ENCODE data around the gene CAB39.

Gene CAB39

DNA sequence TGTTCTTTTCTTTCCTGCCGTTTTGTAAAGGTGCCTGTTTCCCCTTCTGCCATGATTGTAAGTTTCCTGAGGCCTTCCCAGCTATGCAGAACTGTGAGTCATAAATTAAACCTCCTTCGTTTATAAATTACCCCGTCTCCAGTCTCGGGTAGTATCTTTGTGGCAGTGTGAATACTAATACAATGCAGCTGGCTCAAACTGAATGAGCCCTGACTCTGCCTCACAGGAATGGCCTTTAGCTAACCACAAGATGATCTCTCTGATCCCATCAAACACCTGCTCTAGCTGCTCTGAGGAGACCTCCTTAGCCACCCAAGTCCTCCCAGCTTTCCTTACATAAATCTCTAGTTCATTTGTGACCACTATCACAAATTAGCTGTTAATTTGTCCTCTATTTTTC is 41.5 kb upstream of the CAB39 start:
- Histone ChIP-seq H3K9me3 (ENCODE audit: control insufficient read depth, low read length) (no peaks in the 10 kb centered on the region), H3K27me3 (replicated peaks; ENCODE audit: control insufficient read depth, insufficient read depth, low read length, poor library complexity, severe bottlenecking) (no peaks in the 10 kb centered on the region)

GRCh38 chr2:230672836-230673235 is 39.8 kb upstream of the CAB39 start:
- Histone ChIP-seq H3K9me3 (ENCODE audit: control insufficient read depth, low read length) (peaks cover under 1% of the 10 kb centered on the region), H3K4me3 (ENCODE audit: insufficient read depth, low read depth, low read length, poor library complexity, severe bottlenecking) (no peak overlapping the region), H3K36me3 (ENCODE audit: control insufficient read depth, insufficient read depth, low read length) (no peaks in the 10 kb centered on the region), H3K27me3 (replicated peaks; ENCODE audit: control insufficient read depth, insufficient read depth, low read length, poor library complexity, severe bottlenecking) (no peaks in the 10 kb centered on the region), H3K27ac (ENCODE audit: insufficient read depth, low read length, poor library complexity, severe bottlenecking) (no peak overlapping the region), H3K4me1 (ENCODE audit: control insufficient read depth, insufficient read depth, low read length, poor library complexity, severe bottlenecking) (peaks cover 17% of the 10 kb centered on the region)
- DNase-seq, result no peak

More for the DNA sequence above, 41.5 kb upstream of the CAB39 start:
- H3K4me3 ChIP-seq (ENCODE audit: insufficient read depth, low read depth, low read length, poor library complexity, severe bottlenecking), result no peak overlapping the region
- peaks cover 29% of the 10 kb centered on the region for H3K4me1 ChIP-seq (ENCODE audit: control insufficient read depth, insufficient read depth, low read length, poor library complexity, severe bottlenecking)
- no peak overlapping the region for H3K27ac ChIP-seq (ENCODE audit: insufficient read depth, low read length, poor library complexity, severe bottlenecking)
- H3K36me3 ChIP-seq (ENCODE audit: control insufficient read depth, insufficient read depth, low read length), result no peaks in the 10 kb centered on the region
- no peak for DNase-seq

DNA sequence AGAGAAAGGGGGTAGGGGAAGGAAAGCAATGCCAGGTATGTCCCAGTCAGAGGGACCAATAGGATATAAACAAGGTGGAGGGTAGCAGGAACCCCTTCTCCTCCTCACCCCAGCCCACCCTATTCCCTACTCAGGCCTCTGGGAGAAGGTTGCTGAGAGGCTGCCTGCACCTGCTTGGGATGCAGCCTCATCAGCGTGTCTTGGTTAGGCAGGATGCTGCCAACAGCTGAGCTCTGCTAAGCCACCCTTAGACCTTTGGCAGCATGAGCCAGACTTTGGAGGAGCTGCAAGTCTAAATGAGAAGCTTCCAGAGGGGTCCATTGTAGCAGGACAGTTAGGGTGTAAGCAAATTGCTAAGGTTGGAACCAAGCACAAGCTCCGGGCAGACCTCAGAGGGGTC is 38.2 kb upstream of the CAB39 start:
- Histone ChIP-seq H3K27me3 (replicated peaks; ENCODE audit: control insufficient read depth, insufficient read depth, low read length, poor library complexity, severe bottlenecking) (no peaks in the 10 kb centered on the region), H3K4me3 (ENCODE audit: insufficient read depth, low read depth, low read length, poor library complexity, severe bottlenecking) (no peak overlapping the region), H3K4me1 (ENCODE audit: control insufficient read depth, insufficient read depth, low read length, poor library complexity, severe bottlenecking) (peaks cover 2% of the 10 kb centered on the region), H3K9me3 (ENCODE audit: control insufficient read depth, low read length) (peaks cover 5% of the 10 kb centered on the region), H3K27ac (ENCODE audit: insufficient read depth, low read length, poor library complexity, severe bottlenecking) (no peak overlapping the region), H3K36me3 (ENCODE audit: control insufficient read depth, insufficient read depth, low read length) (no peaks in the 10 kb centered on the region)
- DNase-seq, result no peak

- no peaks in the 10 kb centered on the region for H3K36me3 ChIP-seq (ENCODE audit: control insufficient read depth, insufficient read depth, low read length)
- no peak overlapping the region for H3K27ac ChIP-seq (ENCODE audit: insufficient read depth, low read length, poor library complexity, severe bottlenecking)
- no peaks in the 10 kb centered on the region for H3K4me1 ChIP-seq (ENCODE audit: control insufficient read depth, insufficient read depth, low read length, poor library complexity, severe bottlenecking)
- H3K9me3 ChIP-seq (ENCODE audit: control insufficient read depth, low read length), result peaks cover 5% of the 10 kb centered on the region
- H3K4me3 ChIP-seq (ENCODE audit: insufficient read depth, low read depth, low read length, poor library complexity, severe bottlenecking), result no peak overlapping the region
- no peaks in the 10 kb centered on the region for H3K27me3 ChIP-seq (replicated peaks; ENCODE audit: control insufficient read depth, insufficient read depth, low read length, poor library complexity, severe bottlenecking)
- DNase-seq, result no peak
Measured at GRCh38 chr2:230674966-230675672, 37.5 kb upstream of the CAB39 start.

DNA sequence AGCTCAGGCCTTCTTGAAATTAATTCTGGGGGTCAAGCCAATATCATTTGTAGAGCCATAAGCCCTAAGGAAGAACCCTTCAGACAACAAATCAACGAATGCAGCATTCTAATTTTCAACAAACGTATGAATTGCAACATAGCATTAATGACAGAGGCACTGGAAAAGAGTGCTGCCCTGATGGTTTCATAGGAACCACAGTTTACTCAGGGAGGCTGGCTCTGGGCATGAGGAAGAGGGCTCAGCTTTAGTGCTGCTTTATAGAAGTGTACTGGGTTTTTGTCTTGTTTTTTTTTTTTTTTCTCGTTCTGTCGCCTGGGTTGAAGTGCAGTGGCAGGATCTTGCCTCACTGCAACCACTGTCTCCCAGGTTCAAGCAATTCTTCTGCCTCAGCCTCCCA is 36.1 kb upstream of the CAB39 start:
- Histone ChIP-seq H3K36me3 (ENCODE audit: control insufficient read depth, insufficient read depth, low read length) (no peaks in the 10 kb centered on the region), H3K4me1 (ENCODE audit: control insufficient read depth, insufficient read depth, low read length, poor library complexity, severe bottlenecking) (no peaks in the 10 kb centered on the region), H3K27me3 (replicated peaks; ENCODE audit: control insufficient read depth, insufficient read depth, low read length, poor library complexity, severe bottlenecking) (no peaks in the 10 kb centered on the region), H3K9me3 (ENCODE audit: control insufficient read depth, low read length) (peaks cover 5% of the 10 kb centered on the region), H3K4me3 (ENCODE audit: insufficient read depth, low read depth, low read length, poor library complexity, severe bottlenecking) (no peak overlapping the region), H3K27ac (ENCODE audit: insufficient read depth, low read length, poor library complexity, severe bottlenecking) (no peak overlapping the region)
- no peak for DNase-seq

DNA sequence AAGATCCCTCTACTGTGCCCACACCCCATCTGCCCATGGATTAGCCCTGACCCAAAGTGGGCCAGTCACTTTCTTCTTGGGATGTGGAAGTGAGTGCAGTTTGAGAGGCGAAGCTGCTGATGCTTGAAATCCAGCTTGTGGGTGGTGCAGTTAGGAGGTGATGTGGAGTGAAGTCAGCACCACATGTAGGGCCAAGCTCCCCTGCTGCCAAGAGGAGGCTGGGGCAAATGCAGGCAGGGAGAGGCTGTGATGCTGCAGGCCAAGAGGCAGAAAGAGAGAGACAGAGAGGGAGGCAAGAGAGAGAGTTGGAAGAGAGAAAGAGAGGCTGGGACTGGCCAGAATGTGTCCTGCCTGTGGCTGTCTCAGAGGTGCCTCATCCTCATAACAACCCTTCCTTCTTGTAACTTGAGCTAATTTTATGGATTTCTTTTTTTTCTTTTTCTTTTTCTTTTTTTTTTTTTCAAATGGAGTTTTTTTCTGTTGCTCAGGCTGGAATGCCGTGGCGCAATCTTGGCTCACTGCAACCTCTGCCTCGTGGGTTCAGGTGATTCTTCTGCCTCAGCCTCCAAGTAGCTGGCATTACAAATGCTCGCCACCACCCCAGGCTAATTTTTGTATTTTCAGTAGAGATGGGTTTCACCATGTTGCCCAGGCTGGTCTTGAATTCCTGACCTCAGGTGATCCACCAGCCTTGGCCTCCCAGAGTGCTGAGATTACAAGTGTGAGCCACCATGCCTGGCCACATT is 35.3 kb upstream of the CAB39 start:
- no peak overlapping the region for H3K27ac ChIP-seq (ENCODE audit: insufficient read depth, low read length, poor library complexity, severe bottlenecking)
- no peaks in the 10 kb centered on the region for H3K27me3 ChIP-seq (replicated peaks; ENCODE audit: control insufficient read depth, insufficient read depth, low read length, poor library complexity, severe bottlenecking)
- no peaks in the 10 kb centered on the region for H3K4me1 ChIP-seq (ENCODE audit: control insufficient read depth, insufficient read depth, low read length, poor library complexity, severe bottlenecking)
- H3K4me3 ChIP-seq (ENCODE audit: insufficient read depth, low read depth, low read length, poor library complexity, severe bottlenecking), result no peak overlapping the region
- no peak for DNase-seq
- peaks cover 5% of the 10 kb centered on the region for H3K9me3 ChIP-seq (ENCODE audit: control insufficient read depth, low read length)
- no peaks in the 10 kb centered on the region for H3K36me3 ChIP-seq (ENCODE audit: control insufficient read depth, insufficient read depth, low read length)

GRCh38 chr2:230678018-230678417 is 34.6 kb upstream of the CAB39 start:
- Histone ChIP-seq H3K4me3 (ENCODE audit: insufficient read depth, low read depth, low read length, poor library complexity, severe bottlenecking) (no peak overlapping the region), H3K36me3 (ENCODE audit: control insufficient read depth, insufficient read depth, low read length) (no peaks in the 10 kb centered on the region), H3K9me3 (ENCODE audit: control insufficient read depth, low read length) (peaks cover 5% of the 10 kb centered on the region), H3K27me3 (replicated peaks; ENCODE audit: control insufficient read depth, insufficient read depth, low read length, poor library complexity, severe bottlenecking) (no peaks in the 10 kb centered on the region), H3K27ac (ENCODE audit: insufficient read depth, low read length, poor library complexity, severe bottlenecking) (no peak overlapping the region), H3K4me1 (ENCODE audit: control insufficient read depth, insufficient read depth, low read length, poor library complexity, severe bottlenecking) (no peaks in the 10 kb centered on the region)
- no peak for DNase-seq

DNA sequence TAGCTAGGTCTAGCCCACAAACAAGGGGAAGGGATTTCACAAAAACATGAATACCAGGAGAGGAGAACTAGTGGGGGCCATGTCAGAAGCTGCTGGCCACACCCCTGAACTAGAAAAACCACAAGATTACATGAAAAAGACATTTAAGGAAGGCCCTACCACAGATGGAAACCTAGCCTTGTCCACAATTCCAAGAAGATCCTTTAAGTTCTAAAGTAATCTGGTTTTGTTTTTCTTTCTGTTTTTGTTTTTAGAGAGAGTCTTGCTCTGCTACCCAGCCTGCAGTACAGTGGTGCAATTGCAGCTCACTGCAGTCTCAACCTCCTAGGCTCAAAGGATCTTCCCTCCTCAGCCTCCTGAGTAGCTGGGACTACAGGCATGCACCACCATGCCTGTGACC is 34.2 kb upstream of the CAB39 start:
- no peak for DNase-seq
- Histone ChIP-seq H3K27ac (ENCODE audit: insufficient read depth, low read length, poor library complexity, severe bottlenecking) (no peak overlapping the region), H3K27me3 (replicated peaks; ENCODE audit: control insufficient read depth, insufficient read depth, low read length, poor library complexity, severe bottlenecking) (no peaks in the 10 kb centered on the region)

DNA sequence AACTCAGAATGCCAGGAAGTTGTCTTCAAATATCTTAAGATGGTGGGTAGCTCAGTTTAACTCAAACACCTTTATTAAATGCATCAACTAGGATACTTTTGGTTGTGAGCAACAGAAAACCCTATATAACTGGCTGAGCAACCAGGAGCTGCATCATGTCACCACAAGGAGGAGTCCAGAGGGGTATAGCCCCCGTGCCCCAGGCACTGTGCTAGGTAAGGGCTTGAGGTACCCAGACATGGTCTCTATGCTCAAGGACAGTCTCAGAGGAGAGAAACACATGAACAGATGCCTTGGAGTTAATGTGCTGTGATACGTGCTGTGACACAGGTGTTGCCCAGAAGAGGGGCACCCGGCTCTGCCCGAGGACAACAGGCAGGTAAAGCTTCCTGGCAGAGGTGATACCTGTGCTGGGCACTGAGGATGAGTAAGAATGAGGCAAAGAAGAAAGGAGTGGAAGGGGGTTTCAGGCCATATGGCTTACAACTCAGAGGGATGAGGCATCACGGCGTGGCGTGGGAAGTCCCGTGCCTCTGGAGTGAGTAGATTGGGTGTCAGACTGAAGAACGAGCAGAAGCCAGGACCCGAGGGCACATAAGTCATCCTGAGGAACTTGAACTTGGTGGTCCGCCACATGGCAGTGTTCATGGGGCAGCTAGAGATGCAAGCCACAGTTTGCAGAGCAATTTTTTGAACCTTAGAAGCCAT is 32.0 kb upstream of the CAB39 start:
- H3K27me3 ChIP-seq (replicated peaks; ENCODE audit: control insufficient read depth, insufficient read depth, low read length, poor library complexity, severe bottlenecking), result no peaks in the 10 kb centered on the region
- H3K4me3 ChIP-seq (ENCODE audit: insufficient read depth, low read depth, low read length, poor library complexity, severe bottlenecking), result no peak overlapping the region
- no peak overlapping the region for H3K27ac ChIP-seq (ENCODE audit: insufficient read depth, low read length, poor library complexity, severe bottlenecking)
- H3K9me3 ChIP-seq (ENCODE audit: control insufficient read depth, low read length), result peaks cover 5% of the 10 kb centered on the region
- H3K36me3 ChIP-seq (ENCODE audit: control insufficient read depth, insufficient read depth, low read length), result no peaks in the 10 kb centered on the region
- no peak for DNase-seq
- no peaks in the 10 kb centered on the region for H3K4me1 ChIP-seq (ENCODE audit: control insufficient read depth, insufficient read depth, low read length, poor library complexity, severe bottlenecking)

More for the DNA sequence above, 34.2 kb upstream of the CAB39 start:
- no peaks in the 10 kb centered on the region for H3K4me1 ChIP-seq (ENCODE audit: control insufficient read depth, insufficient read depth, low read length, poor library complexity, severe bottlenecking)
- peaks cover 5% of the 10 kb centered on the region for H3K9me3 ChIP-seq (ENCODE audit: control insufficient read depth, low read length)
- no peaks in the 10 kb centered on the region for H3K36me3 ChIP-seq (ENCODE audit: control insufficient read depth, insufficient read depth, low read length)
- H3K4me3 ChIP-seq (ENCODE audit: insufficient read depth, low read depth, low read length, poor library complexity, severe bottlenecking), result no peak overlapping the region

GRCh38 chr2:230681171-230681545 is 31.5 kb upstream of the CAB39 start:
- DNase-seq, result no peak
- Histone ChIP-seq H3K9me3 (ENCODE audit: control insufficient read depth, low read length) (peaks cover 5% of the 10 kb centered on the region), H3K27me3 (replicated peaks; ENCODE audit: control insufficient read depth, insufficient read depth, low read length, poor library complexity, severe bottlenecking) (no peaks in the 10 kb centered on the region), H3K36me3 (ENCODE audit: control insufficient read depth, insufficient read depth, low read length) (no peaks in the 10 kb centered on the region), H3K4me1 (ENCODE audit: control insufficient read depth, insufficient read depth, low read length, poor library complexity, severe bottlenecking) (no peaks in the 10 kb centered on the region), H3K27ac (ENCODE audit: insufficient read depth, low read length, poor library complexity, severe bottlenecking) (no peak overlapping the region), H3K4me3 (ENCODE audit: insufficient read depth, low read depth, low read length, poor library complexity, severe bottlenecking) (no peak overlapping the region)

All from effector memory CD4-positive, alpha-beta T cell (primary cell).